ENCODE data around the gene UBL7. TPM values are rescaled to one million over a fixed set of nuclear protein-coding genes. Genes with fewer than 3 reads are reported as not detected.

Gene UBL7
- total RNA-seq, 1 donor from 2014 or later, result 47.4 TPM

GRCh38 chr15:74425630-74426029, 35.3 kb downstream of the UBL7 start:
- DNase-seq (ENCODE audit: extremely low read depth, low read depth, low spot score), result no peak

- no peak for DNase-seq (ENCODE audit: extremely low read depth, low read depth, low spot score)
Observed at GRCh38 chr15:74424901-74425528, 35.9 kb downstream of the UBL7 start.

DNA sequence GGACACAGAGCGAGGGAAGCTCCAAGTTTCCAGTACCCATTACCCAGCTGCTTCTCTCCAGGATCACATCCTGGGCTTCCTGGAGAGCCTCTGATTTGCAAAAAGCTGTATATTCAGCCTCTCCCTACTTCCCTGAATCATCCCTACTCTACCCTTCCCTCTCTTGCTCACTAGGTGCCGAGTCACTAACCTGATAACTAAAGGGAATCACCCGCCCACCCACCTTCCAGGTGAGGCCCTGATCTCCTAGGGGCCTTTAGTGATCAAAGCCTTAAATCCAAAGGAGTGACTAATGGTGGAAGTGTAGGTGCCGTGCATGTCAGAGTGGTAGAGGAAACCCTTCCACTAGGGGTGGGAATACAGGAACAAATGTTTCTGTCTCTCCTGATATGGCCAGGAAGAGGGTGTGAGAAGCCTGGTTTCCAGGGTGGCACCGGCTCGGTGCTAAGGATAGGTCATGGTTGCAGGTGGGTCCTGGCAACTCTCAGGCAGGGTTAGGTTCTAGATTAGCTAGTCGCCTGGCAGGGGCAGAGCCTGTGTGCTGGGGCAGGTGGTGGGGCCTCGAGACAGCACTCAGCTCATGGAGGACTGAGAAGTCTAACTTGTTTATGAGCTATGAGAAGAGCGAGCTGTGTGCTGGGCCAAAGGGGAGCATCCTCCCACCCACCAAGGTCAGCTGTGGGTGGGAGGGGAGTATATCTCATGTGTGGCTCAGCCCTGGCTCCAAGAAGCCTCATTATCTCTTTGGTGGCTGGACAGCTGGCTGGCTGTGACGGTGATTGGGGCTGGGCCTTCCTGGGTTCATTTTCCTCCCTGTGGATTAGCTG, 37.3 kb downstream of the UBL7 start:
- DNase-seq (ENCODE audit: extremely low read depth, low read depth, low spot score), result no peak

- DNase-seq (ENCODE audit: extremely low read depth, low read depth, low spot score), result no peak
Observed at GRCh38 chr15:74422652-74423430, 38.1 kb downstream of the UBL7 start.

GRCh38 chr15:74422265-74422651, 38.7 kb downstream of the UBL7 start:
- no peak for DNase-seq (ENCODE audit: extremely low read depth, low read depth, low spot score)

GRCh38 chr15:74421302-74422245, 39.4 kb downstream of the UBL7 start:
- no peak for DNase-seq (ENCODE audit: extremely low read depth, low read depth, low spot score)

DNA sequence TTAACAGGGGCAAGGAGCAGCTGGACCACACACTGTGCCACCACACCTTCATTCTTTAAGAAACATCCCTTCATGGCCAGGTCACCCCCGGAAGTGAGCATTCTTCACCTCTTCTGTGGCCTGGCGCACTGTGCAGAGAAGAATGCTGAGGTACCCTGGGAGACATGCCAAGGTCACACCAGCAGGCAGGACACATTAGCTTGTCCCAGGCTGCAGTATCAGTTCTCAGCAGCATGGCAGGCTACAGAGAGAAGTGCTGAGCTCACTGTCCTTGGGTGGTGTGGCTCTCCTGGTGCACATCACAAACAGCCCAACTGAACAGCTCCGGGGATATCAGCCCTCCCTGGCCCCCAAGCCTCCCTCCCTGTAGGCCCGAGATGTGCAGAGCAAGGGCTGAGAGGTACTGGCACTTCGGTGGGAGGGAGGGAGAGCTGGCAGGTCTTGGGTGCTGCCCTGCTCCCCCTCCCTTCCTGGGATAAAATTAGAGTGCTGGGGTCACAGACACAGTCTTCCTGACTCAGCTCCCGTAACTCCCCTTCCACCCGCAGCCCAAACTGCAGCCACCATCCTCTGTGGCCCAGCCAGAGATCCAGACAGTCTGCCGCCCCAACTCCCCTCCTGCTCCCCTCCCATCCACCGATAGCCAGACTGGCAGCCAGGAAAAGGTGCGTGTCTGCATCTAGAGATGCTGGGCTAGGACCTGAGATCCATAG, 40.6 kb downstream of the UBL7 start:
- DNase-seq (ENCODE audit: extremely low read depth, low read depth, low spot score), result no peak

DNA sequence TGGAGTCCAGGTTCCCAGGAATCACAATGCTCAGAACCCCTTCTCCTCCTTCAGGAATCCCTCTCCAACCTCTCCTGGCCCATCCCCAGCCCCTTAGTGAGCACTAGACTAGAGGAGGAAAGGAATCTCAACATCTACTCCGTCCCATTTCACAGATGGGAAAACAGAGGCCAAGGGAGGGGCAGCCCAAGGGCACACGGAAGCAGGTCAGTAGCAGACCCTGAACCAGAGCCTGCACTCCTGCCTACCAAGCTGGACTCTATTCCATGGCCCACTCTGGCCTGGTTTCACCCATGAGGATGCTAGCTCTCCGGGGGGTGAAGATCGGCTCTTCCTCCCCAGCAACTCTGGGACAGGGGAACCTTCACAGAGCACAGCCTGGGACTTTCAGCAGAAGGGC, 41.5 kb downstream of the UBL7 start:
- no peak for DNase-seq (ENCODE audit: extremely low read depth, low read depth, low spot score)

DNA sequence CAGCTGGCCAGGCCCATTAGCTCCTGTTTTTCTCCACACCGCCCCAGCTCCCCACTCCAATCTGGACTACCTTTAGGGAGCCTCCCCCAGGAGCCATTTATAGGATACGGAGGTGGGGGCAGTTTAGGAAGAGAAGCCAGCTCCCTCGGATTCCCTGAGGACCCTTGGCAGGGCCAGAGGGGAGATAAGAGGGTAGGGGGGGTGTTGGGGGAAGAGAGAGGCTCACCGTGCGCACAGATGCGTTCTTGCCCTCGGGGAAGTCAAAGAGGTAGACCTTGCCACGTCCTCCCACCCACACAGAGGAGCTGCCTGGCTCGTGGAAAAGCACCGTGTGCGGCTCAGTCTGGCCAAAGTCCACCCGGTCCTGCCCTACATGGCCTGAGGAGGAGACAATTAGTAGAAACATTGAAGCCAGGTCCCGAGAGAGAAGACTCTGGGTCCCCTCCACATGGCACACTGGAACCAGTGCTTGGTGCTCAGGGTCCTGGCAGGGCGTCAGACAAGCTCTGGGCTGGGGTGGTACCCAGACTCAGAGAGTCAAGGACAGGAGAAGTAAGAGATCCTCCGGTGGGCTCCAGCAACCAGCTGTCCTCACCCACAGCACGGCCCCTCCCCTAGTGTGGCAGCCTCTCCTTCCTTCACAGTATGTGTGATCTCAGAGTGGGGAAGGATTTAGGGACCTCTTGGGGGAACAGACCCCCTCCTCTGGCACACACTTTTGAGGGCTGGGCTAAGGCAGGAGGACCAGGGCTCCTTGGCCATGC, 42.2 kb downstream of the UBL7 start:
- no peak for DNase-seq (ENCODE audit: extremely low read depth, low read depth, low spot score)

GRCh38 chr15:74417670-74418069, 43.3 kb downstream of the UBL7 start:
- DNase-seq (ENCODE audit: extremely low read depth, low read depth, low spot score), result no peak

DNA sequence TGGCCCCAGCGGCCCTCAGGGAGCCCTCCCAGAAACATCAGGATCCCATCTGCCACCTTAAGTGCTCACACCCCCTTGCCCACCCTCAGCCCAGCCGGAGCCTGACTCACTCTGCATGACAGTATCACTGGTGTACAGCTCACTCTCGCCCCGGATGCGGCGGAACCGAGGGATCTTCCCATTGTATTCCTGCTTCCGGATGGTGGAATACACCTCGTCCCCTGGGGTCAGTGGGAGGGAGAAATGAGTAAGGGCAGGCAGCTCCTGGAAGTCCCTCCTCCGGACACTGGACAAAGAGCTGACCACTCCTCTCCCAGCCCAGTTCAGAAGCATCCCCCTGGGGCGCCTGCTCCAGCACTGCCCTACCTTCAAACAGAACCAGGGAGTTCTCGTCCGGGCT, 43.7 kb downstream of the UBL7 start:
- no peak for DNase-seq (ENCODE audit: extremely low read depth, low read depth, low spot score)

DNA sequence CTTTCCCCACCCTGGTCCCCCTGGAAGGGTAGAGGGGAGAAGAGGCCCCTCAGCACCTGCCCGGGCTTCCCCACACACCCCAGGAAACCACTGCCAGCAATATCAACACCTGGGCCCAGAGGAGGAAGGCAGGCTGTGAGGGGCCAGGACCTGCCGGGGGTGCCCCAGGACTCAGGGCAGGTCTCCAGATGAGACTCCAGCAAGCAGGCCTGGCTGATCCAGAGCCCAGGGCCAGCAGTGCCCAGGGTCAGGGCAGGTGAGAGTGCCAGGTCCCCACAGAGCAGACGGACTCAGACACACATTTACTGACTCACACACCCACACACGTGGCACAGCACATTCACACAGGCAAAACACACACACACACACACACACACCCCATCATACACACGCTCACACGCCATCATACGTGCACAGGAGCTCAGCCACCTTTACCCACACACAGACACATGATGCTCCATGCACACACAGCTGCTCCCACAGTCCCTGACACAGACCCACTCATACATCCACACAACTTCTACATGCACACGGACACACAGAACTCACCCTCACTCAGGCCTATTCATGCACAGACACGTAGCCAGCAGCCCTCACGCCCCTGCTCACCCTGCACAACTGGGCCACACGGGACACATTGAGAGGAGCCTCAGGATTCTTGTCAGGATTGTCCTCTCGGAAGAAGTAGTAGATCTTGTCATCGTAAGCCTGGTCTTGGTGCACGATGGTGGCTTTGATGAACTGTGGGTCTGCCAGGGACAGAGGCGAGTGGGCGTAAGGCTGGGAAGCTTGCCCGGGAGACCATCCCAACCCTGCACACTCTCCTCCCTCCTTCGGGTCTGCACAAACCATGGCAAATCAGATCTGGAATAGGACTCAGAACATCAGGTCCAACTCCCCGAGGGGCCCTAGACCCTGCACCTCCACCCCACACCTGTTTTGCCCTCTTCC, 44.7 kb downstream of the UBL7 start:
- DNase-seq (ENCODE audit: extremely low read depth, low read depth, low spot score), result no peak

- DNase-seq (ENCODE audit: extremely low read depth, low read depth, low spot score), result no peak
Observed at GRCh38 chr15:74414603-74415338, 46.2 kb downstream of the UBL7 start.

GRCh38 chr15:74414081-74414580, 46.8 kb downstream of the UBL7 start:
- DNase-seq (ENCODE audit: extremely low read depth, low read depth, low spot score), result no peak

GRCh38 chr15:74413350-74414080, 47.4 kb downstream of the UBL7 start:
- DNase-seq (ENCODE audit: extremely low read depth, low read depth, low spot score), result no peak

- DNase-seq (ENCODE audit: extremely low read depth, low read depth, low spot score), result no peak
Observed at GRCh38 chr15:74412159-74412558, 48.8 kb downstream of the UBL7 start.
